Measurements from ENCODE around the gene VSIG2. TPM values are rescaled to one million over a fixed set of nuclear protein-coding genes. Genes with fewer than 3 reads are reported as not detected.
A peak's percentile ranks its signal among the peaks of the same experiment; 100 is the strongest.

Gene VSIG2
- total RNA-seq, 4 donors from 2014 or later: 0.58 to 3.2 (median 1.2) TPM; not detected in 1

DNA sequence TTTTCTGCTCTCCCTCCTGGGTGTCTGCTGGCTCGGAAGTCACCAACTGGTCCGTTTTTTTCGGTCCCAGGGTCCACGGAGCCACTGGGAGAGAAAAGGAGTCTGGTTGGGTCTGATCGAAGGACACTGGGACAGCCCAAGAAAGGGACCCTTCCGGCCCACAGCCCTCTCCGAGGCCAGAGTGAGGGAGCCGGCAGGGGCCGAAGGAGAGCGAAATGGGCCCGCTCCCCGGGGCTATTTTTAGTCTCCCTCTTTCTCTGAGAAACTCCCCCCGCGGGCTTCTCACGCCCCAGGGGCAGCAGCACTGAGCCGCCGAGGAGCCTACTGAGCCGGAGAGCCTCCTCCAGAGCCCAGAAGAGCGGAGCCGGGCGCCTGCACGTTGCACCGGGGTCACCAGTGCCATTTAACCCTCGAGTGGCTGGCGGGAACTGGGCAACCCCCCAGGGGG, 8.2 kb upstream of the VSIG2 start:
- WGBS, 2 donors (ENCODE audit: low coverage in 1 of 2): 2% methylated on average over 10 of the region's 25 CpGs; no CpG with 5 or more reads in 1 of the 2 donors
- no peaks in the 10 kb centered on the region for H3K9me3 ChIP-seq
- no peak for ATAC-seq
- TF ChIP-seq EP300 (IDR thresholded peaks at IDR 0.05): no peak
- TF ChIP-seq, protein P1, sequence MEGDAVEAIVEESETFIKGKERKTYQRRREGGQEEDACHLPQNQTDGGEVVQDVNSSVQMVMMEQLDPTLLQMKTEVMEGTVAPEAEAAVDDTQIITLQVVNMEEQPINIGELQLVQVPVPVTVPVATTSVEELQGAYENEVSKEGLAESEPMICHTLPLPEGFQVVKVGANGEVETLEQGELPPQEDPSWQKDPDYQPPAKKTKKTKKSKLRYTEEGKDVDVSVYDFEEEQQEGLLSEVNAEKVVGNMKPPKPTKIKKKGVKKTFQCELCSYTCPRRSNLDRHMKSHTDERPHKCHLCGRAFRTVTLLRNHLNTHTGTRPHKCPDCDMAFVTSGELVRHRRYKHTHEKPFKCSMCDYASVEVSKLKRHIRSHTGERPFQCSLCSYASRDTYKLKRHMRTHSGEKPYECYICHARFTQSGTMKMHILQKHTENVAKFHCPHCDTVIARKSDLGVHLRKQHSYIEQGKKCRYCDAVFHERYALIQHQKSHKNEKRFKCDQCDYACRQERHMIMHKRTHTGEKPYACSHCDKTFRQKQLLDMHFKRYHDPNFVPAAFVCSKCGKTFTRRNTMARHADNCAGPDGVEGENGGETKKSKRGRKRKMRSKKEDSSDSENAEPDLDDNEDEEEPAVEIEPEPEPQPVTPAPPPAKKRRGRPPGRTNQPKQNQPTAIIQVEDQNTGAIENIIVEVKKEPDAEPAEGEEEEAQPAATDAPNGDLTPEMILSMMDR (IDR thresholded peaks at IDR 0.05): no peak
- TF ChIP-seq POLR2AphosphoS5 (IDR thresholded peaks at IDR 0.05): no peak
- no peak for TF ChIP-seq POLR2A (IDR thresholded peaks at IDR 0.05)
- peaks cover 0 to 72% (median 28%) of the 10 kb centered on the region in 3 donors for H3K4me1 ChIP-seq
- peaks cover 0 to under 1% of the 10 kb centered on the region in 2 donors for H3K36me3 ChIP-seq
- H3K27me3 ChIP-seq: peaks cover 73% of the 10 kb centered on the region
- peak overlapping the region in 3 of 4 donors; percentile 79 to 83 (median 82) for H3K27ac ChIP-seq
- H3K4me3 ChIP-seq: peak overlapping the region; percentile 39 to 58

GRCh38 chr11:124759266-124760204, 7.5 kb upstream of the VSIG2 start:
- Histone ChIP-seq H3K9me3 (no peaks in the 10 kb centered on the region), H3K4me1 (peaks cover 0 to 72% (median 28%) of the 10 kb centered on the region in 3 donors), H3K27ac (peak overlapping the region in 3 of 4 donors; percentile 79 to 83 (median 82)), H3K4me3 (peak overlapping the region in 1 of 2 donors; percentile 58), H3K27me3 (peaks cover 75% of the 10 kb centered on the region), H3K36me3 (no peaks in the 10 kb centered on the region)
- TF ChIP-seq, protein P1 (IDR thresholded peaks at IDR 0.05): no peak
- TF ChIP-seq POLR2AphosphoS5 (IDR thresholded peaks at IDR 0.05) (peak; percentile 14), EP300 (IDR thresholded peaks at IDR 0.05) (no peak), POLR2A (IDR thresholded peaks at IDR 0.05) (no peak)
- WGBS, 2 donors (ENCODE audit: low coverage in 1 of 2): no CpG with 5 or more reads among the region's 52 CpGs
- ATAC-seq: peak; percentile 65

DNA sequence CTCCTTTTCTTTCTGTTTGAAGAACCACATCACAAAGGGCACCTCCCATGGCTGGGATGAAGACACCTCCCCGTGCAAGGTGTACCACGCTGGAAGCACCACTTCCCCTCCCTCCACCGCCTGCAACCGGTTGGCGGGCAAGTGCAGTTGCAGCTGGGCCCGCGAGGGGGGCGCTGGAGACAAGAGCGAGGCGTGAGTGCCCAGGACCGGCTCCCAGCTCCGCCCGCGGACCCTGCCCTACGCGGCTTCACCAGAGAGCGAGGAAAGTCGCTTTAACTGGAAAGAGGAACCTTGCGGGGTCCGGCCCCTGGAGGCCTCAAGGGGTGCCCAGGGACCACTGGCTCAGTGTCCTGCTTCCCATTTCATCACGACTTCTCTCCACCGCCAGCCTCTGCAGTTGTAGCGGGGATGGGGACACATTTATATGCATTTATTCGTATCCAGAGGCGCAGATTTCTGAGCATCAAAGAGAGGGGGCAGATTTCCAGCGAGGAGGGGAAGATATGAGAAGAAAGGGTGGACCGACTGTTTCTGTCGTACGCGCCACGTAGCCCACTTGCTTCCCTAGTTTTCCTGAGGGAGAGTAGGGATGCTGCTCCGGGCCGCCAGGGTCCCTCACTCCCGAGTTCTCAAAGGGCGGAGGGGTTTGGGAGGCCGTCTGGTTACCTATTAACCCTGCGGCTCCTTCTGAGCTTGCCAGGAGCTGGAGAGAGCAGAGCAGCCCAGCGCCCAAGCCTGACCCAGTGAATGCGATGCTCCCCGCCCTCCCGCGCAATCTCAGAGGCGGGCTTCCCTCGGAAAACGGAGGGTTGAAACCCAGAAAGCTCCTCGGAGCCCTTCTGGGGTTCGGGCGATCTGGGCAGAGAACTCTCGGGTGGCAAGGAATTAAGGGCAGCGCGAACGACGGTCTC, 6.6 kb upstream of the VSIG2 start:
- H3K27ac ChIP-seq: peak overlapping the region in 3 of 4 donors; percentile 57 to 83 (median 79)
- H3K9me3 ChIP-seq: no peaks in the 10 kb centered on the region
- H3K4me1 ChIP-seq: peaks cover 0 to 68% (median 28%) of the 10 kb centered on the region in 3 donors
- peak overlapping the region in 1 of 2 donors; percentile 58 for H3K4me3 ChIP-seq
- TF ChIP-seq POLR2AphosphoS5 (IDR thresholded peaks at IDR 0.05) (no peak), EP300 (IDR thresholded peaks at IDR 0.05) (no peak), POLR2A (IDR thresholded peaks at IDR 0.05) (no peak)
- TF ChIP-seq, protein P1 (IDR thresholded peaks at IDR 0.05): peak in 3 of 4 experiments; percentile 57 to 79 (median 72)
- peak; percentile 65 for ATAC-seq
- peaks cover 83% of the 10 kb centered on the region for H3K27me3 ChIP-seq
- WGBS, 2 donors (ENCODE audit: low coverage in 1 of 2): 7 to 27% methylated on average over 3 to 9 of the region's 53 CpGs
- H3K36me3 ChIP-seq: no peaks in the 10 kb centered on the region

- H3K4me1 ChIP-seq: peaks cover 0 to 55% (median 20%) of the 10 kb centered on the region in 3 donors
- WGBS, 2 donors (ENCODE audit: low coverage in 1 of 2): 23 to 45% methylated on average over 1 to 3 of the region's 3 CpGs
- no peak for ATAC-seq
These were observed 5.3 kb upstream of the VSIG2 start for GRCh38 chr11:124757320-124757719.

More at GRCh38 chr11:124757320-124757719, 5.3 kb upstream of the VSIG2 start:
- Histone ChIP-seq H3K36me3 (peaks cover 0 to 3% of the 10 kb centered on the region in 2 donors), H3K9me3 (no peaks in the 10 kb centered on the region), H3K27me3 (peaks cover 88% of the 10 kb centered on the region), H3K27ac (no peak overlapping the region), H3K4me3 (no peak overlapping the region)
- TF ChIP-seq, protein P1 (IDR thresholded peaks at IDR 0.05): no peak
- no peak for TF ChIP-seq POLR2AphosphoS5 (IDR thresholded peaks at IDR 0.05)
- TF ChIP-seq POLR2A (IDR thresholded peaks at IDR 0.05): no peak
- no peak for TF ChIP-seq EP300 (IDR thresholded peaks at IDR 0.05)

All from gastroesophageal sphincter (tissue), 4 donors.